ENCODE results near the gene MAPK9.
A peak's percentile ranks its signal among the peaks of the same experiment; 100 is the strongest.
"Not testable (repeated sequence)": the region's sequence is repeated elsewhere in the genome, so short reads cannot be mapped to it uniquely, and the experiment has no call there.

MAPK9 gene

DNA sequence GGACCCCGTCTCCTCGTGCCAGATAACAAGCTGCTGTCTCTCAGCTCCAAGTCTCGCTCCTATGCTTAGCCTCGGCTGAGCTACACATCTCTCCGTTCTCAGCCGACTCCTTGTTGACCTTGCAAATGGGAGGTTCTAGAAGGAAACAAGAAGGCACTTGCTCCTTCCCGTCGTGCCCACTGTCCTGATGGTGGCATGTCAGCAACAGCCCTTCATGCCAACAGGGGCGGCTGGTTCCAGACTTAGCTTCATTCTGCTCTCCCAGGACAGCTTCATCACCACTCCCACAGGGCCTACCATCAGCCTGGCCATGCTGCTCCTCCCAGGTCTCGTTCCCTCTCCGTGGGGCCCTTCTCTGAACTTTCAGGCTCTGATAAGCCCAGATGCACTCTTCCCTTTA, 69.8 kb downstream of the MAPK9 start:
- DNase-seq, result no peak

DNA sequence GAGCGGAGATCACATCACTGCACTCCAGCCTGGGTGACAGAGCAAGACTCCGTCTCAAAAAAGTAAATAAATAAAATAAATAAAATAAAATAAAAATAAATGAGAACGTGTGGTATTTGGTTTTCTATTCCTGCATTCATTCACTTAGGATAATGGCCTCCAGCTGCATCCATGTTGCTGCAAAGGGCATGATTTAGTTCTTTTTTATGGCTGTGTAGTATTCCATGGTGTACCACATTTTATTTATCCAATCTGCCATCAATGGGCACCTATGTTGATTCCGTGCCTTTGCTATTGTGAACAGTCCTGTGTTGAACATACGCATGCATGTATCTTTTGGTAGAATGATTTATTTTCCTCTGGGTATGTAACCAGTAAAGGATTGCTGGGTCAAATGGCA, 74.1 kb downstream of the MAPK9 start:
- no peak for DNase-seq

DNA sequence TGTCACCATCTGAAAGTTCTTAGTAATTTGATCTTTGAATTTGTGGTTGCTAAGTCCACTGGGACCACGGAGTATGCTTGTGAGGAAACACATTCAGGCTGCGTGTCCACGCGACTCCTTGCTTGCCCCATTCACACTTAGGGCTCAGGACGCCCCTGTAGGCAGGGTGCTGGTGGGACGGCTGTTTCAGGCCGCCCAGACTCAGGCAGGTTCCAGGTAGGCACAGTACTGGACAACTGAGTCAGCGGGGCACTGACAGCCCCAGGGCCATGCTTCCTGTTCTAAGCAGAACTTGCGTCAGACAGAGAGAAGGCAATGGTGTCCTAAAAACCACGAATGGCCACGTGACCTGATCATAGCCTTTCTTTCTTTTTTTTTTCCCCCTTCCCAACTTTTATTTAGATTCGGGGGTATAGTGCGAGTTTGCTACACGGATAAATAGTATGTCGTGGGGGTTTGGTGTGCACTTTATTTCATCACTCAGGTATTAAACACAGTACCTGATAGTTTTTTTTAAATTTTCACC, 75.2 kb downstream of the MAPK9 start:
- no peak for DNase-seq

DNA sequence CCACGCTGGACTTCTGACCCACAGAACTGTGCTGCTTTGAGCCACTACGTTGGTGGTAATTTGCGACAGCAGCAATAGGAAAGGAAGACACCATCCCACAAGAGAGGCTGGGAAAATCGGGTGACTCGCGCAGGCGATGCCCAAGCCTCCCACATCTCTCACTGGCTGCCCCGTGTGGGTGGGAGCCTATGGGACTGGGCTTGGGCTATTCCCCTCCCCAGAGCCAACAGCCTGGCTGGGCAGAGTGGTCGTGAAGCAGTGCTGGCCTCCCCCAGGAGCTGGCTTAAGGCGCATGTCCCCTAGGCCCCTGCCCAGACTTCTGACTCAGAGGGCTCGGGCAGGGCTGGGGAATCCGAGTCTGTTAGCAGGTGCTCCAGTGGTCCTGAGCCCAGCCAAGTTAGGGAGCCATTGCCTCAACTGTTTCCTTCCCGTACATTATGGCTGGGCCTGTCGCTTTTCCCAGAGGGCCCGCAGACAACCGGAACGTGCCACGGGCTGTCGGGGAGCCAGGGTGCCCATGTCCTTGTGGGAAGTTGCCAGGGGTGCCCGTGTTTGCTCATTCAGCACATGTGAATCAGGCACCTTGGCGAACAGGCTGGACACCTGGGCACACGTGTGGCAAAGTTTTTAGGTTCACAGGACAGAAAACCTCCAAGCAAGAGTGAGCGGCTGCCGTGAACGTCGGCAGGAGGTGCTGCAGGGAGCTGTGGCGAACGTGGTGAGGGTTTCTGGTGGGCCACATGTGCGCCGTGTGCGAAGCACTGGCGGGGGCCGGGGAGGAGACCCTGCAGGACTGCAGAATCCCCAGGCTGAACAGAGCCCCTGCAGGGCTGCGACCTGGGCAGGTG, 75.9 kb downstream of the MAPK9 start:
- DNase-seq, result no peak

DNA sequence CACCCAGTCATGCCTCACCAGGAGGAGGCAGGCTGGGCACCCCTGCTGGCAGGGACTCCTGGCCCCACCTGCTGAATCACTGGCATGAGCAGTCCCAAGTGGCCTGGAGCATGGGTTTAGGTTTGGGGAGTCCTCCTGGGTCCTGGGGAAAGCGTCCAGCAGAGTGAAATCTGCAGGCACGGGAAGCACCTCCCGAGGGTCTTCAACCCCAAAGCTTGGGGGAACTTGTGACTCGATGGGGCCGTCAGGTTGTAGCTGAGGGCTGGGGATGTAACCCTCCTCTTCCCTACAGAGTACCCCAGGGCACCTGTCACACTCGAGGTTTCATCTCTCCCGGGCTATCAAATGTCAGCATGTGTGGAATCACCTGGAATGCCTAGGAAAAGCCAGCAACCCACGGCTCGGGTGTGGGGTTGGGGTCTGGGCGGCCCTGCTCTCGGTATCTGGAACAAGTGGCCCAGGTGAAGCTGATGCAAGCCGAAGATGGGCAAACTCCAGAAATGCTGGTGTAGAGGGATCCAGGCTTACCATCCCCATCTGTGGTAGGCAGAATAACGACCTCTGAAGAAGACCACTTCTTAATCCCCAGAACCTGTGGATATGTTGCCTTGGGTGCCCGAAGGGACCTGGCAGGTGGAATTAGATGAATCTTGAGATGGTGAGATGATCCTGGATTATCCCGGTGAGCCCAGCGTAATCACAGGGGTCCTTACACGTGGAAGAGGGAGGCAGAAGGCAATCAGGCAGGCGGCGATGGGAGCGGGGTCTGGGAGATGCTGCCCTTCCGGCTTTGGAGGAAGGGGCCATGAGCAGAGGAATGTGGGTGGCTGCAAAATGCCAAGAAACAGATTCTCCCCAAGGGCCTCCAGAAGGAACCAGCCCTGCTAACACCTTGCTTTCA, 76.8 kb downstream of the MAPK9 start:
- DNase-seq, result no peak

DNA sequence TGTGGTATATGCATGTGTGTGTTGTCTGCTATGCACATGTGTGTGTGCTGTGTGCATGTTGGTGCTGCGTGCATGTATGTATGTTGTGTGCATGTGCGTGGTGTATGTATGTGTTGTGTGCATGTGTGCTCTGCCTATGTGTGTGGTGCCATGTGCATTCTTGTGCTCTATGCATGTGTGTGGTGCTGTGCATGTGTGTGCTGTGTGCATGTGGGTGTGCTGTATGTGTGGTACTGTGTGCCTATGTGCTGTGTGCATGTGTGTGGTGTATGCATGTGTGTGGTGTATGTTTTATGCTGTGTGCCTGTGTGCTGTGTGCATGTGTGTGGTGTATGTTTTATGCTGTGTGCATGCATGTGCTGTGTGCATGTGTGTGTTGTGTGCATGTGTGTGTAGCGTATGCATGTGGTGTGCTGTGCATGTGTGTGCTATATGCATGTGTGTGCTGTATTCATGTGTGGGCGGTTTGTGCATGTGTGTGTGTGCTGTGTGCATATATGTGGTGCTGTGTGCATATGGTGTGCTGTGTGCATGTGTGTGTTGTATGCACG, 78.2 kb downstream of the MAPK9 start:
- DNase-seq, result no peak

DNA sequence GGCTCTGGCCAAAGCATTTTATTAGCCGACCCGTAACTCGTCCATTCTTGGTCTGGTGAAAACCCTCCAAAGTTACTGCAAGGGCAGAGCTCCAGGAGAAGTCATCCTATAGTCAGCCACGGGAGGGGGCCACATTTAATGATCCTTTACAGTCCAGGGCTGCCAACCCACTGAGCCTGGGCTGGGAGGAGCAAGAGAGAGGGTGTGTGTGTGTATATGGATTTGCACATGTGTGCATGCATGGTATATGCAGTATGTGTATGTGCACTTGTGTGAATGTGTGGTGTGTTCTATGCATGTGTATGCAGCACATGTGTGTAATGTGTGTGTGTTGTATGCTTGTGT, 78.7 kb downstream of the MAPK9 start:
- no peak for DNase-seq

DNA sequence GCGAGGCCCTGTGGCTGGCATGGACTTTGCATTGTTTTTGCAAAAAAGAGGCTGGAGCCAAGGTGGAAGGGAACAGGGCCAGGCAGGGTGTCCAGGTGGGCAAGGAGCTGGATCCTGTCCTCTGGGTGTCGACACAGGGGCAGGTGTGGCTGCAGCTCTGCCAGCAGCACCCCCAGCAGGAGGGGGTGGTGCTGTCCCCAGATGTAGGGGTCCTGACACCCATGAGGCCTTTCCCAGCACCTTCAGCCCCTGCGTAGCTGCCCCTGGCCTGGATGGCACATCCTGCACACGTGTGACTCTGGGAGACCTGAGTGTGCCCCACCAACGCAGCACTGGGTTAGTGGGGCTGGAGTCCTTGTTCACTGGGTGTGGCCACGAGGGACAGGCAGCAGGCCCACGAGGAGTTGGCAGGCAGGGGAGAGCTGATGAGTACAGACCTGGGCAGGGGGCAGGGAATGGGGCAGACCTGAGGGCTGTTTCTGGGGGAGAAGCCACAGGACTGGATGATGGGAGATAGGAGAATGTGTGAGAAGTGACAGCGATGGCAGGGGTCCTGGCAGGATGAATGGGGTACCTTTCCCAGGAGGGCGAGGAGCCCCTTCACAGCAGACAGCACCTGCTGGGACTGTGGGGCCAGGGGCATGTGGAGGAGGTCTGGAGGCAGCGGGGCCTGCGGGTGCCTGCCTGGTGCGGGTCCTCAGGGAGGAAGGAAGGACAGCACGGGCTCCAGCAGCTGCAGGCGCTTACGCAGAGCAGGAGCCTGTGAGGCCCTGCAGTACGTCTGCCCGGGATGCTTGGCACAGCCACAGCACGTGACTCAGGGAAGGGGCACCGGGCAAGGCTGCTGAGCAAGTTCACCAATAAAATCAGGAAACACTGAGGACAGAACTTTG, 79.3 kb downstream of the MAPK9 start:
- no peak for DNase-seq

DNA sequence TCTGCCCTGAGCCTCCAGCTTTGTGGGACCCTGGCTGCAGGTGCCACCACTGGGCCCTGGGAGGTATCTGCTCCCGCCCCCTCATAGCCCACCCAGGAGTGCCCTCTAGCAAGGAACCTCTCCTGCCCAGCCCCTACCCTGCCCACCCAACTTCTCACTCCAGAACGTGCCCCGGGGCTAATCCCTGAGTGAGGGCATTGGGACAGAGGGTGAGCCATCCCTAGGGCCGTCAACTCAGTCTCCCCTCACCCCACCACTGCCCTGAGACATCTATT, 80.2 kb downstream of the MAPK9 start:
- DNase-seq, result no peak

DNA sequence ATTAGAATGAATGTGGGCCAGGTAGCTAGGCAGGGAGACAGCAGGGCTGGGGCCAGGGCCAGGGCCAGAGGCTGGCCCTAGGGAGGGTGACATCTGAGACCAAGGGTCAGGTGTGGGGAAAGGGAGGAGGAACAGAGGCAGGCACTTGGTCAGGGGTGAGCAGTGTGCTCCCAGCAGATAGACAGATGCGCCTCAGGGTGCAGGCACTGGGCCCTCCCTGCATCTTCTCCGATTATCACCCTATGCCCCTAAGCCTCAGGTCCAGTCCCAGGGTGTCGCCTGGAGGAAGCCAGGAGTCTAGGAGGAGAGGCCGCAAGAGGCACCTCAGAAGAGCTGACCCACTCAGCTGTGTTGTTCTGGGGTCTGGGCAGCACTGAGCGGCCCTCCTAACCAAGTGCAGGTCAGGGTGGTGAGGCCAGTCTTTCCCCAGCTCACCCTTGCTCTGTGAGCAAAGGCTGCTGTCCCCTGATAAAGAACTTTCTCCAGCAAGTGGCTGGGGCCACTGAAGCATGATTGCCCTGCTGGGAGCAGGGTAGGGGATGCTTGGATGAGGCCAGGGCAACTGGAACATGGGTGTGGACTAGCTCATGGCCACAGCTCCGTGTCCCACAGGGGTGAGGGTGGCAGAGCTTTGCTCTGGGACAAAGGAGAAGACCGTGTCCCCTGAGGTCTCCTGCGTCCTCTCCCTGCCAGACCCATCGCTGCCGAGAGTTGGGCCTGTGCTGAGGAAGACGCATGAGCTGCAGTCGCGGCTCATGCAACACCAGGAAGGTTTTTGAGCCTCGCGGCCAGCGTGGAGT, 80.7 kb downstream of the MAPK9 start:
- DNase-seq, result no peak

DNA sequence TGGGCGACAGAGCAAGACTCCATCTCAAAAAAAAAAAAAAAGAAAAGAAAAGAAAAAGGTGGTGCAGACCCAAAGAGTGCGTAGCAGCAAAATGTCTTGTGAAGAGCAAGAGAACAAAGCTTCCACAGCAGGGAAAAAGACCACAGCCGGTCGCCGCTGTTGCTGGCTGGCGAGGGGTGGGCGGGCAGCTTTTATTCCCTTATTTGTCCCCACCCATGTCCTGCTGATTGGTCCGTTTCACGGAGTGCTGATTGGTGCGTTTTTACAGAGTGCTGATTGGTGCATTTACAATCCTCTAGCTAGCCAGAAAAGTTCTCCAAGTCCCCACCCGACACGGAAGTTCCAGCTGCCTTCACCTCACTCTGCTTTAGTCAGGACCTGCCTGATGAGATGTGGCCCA, 81.8 kb downstream of the MAPK9 start:
- not testable (repeated sequence) for DNase-seq

DNA sequence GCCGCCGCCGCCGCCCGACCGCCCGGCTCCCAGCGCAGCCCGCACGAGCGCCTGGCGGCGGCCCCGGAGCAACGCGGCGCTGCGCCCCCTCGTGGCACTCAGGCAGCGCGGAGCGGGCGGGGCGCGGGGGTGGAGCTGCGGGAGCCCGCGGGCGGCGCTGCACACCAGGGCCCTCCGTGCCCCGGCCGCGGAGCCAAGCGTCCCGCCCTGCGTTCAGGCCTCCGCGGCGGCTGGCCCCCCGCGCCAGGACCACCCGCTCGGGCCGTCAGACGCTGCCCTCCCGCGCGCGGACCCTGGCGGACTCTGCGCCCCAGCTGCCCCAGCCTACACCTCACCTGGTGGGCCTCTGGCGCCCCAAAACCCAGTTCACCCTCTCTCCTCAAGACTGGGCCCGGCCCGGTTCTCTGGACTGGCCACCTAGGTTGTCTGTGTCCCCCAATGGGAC, 82.7 kb downstream of the MAPK9 start, which contains the start of gene RASGEF1C:
Gene RASGEF1C (minus strand): TSS at position 75 of the 445 bp plus-strand sequence. CDS start 71,159 bp downstream, outside the sequence.
- peak; percentile 61 for DNase-seq

DNA sequence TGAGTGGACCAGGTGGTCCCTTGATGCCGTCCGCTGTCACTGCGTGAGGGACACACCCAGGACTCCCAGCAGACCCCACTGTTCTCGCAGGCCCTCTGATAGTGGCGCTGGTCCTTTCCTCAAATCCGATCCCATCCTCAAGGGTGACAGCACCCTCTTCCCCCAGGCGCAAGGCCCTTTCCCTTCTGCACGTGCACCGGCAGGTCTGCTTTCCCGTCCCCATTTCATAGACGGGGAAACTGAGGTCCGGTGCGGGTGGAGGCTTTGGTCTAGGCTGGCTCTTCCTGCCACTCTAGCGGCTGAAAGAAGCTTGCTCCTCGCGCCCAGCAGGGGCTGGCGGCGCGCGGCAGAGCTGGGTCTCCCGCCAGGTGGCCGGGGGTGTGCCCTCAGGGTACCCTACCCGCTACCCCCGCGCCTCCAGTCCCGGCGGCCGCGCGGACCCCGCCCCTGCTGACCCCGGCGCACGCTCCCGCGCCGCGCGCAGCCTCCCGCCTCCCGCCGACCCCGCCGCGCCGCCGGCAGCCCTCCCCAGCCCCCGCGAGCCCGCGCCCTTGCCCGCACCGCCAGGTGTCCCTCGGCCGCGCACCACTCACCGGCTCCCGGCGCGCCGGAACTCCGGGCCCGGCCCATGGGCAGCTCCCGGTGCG, 83.3 kb downstream of the MAPK9 start:
- DNase-seq, result no peak

DNA sequence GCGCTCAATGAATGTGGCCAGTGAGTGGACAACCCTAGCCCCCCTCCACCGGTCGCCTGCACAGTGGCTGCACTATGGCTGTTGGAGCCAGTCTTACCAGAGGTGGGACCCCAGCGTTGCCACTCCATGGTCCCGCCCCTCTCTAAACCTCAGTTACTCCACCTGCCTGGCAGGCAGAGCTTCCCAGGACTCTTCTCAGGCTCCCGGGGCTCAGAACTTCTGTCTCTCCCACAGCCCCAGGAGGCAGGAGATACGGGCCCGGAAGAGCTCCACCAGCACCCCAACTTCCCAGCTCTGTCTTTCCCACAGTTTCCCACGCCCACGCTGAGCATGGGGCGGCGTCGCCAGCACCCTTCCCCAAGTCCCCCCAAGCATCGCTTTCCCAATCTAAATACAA, 83.8 kb downstream of the MAPK9 start:
- no peak for DNase-seq

DNA sequence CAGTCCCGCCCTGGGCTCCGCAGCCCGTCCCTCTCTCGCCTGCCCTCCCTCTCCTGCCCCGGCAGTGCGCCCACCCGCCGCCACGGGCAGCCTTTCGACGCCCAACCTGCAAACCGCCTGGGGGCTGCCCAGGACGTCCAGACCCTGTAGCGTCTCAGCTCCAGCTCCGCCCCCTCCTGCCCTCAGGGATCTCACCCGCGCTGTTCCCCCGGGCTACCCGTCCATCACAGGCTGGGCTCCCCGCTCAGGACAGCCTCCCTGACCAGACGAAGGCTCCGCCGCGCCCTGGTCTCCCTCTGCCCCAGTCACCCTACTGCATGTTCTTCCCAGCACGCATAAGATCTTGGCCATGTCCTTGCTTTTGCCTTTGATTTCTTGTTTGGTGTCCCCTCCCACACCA, 84.3 kb downstream of the MAPK9 start:
- DNase-seq, result no peak

DNA sequence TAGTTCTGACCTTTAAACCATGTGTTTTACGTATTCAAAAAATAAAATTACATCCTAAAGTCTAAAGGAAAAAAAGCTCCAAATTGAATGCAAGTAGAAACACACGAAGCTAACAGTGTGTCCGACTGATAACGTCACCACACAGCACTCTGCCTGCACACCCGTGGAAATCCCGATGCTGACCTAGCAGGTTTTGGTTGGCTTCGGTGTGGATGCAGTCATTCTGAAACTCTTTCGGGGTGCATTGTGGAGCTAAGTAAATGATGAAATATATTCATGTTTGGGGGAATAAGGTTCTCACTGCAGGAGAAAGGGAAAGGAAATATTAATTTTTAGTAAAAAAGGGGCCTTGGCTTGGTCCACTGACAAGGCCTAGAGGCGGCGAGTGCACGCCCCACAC, 84.9 kb downstream of the MAPK9 start:
- DNase-seq, result no peak

DNA sequence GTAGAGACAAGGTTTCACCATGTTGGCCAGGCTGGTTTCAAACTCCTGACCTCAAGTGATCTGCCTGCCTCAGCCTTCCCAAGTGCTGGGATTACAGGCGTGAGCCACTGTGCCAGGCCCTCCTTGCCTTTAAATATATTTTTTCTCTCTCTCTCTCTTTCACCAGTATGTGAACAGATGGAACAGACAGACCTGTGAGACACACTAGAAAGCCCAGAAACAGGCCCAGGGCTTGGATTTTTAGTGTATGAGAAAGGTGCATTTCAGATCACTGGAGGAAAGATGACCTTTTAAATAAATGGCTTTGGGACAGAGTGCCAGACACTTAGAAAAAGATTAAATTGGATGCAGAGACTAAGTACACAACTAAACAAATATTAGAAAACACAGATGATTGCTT, 86.0 kb downstream of the MAPK9 start:
- no peak for DNase-seq

DNA sequence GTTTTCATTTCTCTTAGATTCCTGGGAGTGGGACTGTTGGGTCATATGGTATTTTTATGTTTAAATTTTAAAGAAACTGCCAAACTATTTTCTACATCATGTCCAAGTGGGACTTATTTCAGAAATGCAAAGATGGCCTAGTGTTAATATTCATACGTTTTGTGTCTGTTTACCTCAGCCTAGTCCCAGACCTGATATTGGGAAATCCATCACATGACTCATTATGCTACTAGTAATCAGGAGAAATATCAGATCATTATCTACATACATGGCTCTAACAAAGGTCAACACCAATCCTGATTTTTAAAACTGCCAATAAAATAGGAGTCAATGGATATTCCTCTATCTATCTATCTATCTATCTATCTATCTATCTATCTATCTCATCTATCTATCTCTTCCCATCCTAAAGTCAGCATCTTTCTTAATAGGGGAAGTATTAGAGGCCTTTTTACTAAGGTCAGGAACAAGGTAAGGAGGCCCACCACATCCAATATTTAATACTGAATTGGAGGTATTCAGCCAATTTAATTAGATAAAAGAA, 87.5 kb downstream of the MAPK9 start:
- DNase-seq, result no peak

DNA sequence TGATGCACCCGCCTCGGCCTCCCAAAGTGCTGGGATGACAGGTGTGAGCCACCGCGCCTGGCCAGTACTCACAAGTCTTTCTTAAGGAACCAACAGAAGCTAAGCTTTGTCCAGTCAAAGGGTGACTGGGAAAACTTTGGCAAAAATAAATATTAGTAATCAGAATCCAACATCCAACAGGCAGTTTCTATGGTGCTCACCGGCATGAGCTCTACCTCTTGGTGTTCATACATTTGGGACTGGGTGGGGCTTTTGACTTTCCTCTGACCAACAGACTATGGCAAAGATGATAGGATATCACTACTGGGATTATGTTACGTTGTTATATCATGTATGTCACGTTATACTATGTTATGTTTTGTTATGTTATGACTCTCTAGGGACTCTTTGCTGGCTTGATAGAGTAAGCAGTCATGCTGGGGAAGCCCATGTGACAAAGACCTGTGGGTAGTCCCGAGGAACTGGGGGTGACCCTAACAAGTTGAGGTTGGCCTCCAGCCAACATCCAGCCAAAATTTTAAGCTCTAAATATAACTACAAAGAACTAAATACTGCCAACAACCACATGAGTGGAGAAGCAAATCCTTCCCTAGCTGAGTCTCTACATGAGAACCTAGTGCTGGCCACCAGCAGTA, 88.8 kb downstream of the MAPK9 start:
- DNase-seq, result no peak
